ENCODE data around the gene CLIC5.

Gene CLIC5

GRCh38 chr6:45990162-45990561 is 25.5 kb downstream of the CLIC5 start:
- DNase-seq = no peak

GRCh38 chr6:45988635-45989034 is 27.0 kb downstream of the CLIC5 start:
- no peak for DNase-seq

GRCh38 chr6:45987856-45988255 is 27.8 kb downstream of the CLIC5 start:
- DNase-seq = no peak

- no peak for DNase-seq
Measured at GRCh38 chr6:45986746-45987274, 28.9 kb downstream of the CLIC5 start.

GRCh38 chr6:45984788-45985425 is 30.8 kb downstream of the CLIC5 start:
- no peak for DNase-seq

- no peak for DNase-seq
Measured at GRCh38 chr6:45984347-45984746, 31.3 kb downstream of the CLIC5 start.

- DNase-seq = no peak
Measured at GRCh38 chr6:45983062-45983461, 32.6 kb downstream of the CLIC5 start.

- no peak for DNase-seq
Measured at GRCh38 chr6:45982280-45983036, 33.2 kb downstream of the CLIC5 start.

- DNase-seq = no peak
Measured at GRCh38 chr6:45981046-45981445, 34.6 kb downstream of the CLIC5 start.

- DNase-seq = no peak
Measured at GRCh38 chr6:45979311-45979710, 36.3 kb downstream of the CLIC5 start.

- DNase-seq = no peak
Measured at GRCh38 chr6:45974596-45974995, 41.1 kb downstream of the CLIC5 start.

- no peak for DNase-seq
Measured at GRCh38 chr6:45972795-45973503, 42.7 kb downstream of the CLIC5 start.

GRCh38 chr6:45971287-45971686 is 44.4 kb downstream of the CLIC5 start:
- no peak for DNase-seq

- no peak for DNase-seq
Measured at GRCh38 chr6:45970326-45970725, 45.3 kb downstream of the CLIC5 start.

- no peak for DNase-seq
Measured at GRCh38 chr6:45969883-45970282, 45.8 kb downstream of the CLIC5 start.

- DNase-seq = no peak
Measured at GRCh38 chr6:45969026-45969425, 46.6 kb downstream of the CLIC5 start.

GRCh38 chr6:45967363-45967762 is 48.3 kb downstream of the CLIC5 start:
- no peak for DNase-seq

GRCh38 chr6:45966797-45967196 is 48.9 kb downstream of the CLIC5 start:
- DNase-seq = no peak

GRCh38 chr6:45966340-45966739 is 49.3 kb downstream of the CLIC5 start:
- DNase-seq = no peak

GRCh38 chr6:45965792-45966191 is 49.9 kb downstream of the CLIC5 start:
- no peak for DNase-seq

- DNase-seq = no peak
Measured at GRCh38 chr6:45965007-45965406, 50.7 kb downstream of the CLIC5 start.

GRCh38 chr6:45964300-45964699 is 51.4 kb downstream of the CLIC5 start:
- no peak for DNase-seq

- DNase-seq = no peak
Measured at GRCh38 chr6:45963896-45964295, 51.8 kb downstream of the CLIC5 start.

- no peak for DNase-seq
Measured at GRCh38 chr6:45961125-45961524, 54.5 kb downstream of the CLIC5 start.
